Kidney (tissue), 14 donors: Measurements from ENCODE around the gene PPM1L. TPM values are rescaled to one million over a fixed set of nuclear protein-coding genes. Genes with fewer than 3 reads are reported as not detected.
A peak's percentile ranks its signal among the peaks of the same experiment; 100 is the strongest.

ENCODE experiments used
- DNase-seq, 5 donors: peaks; one replicate each; pipeline ENCODE4 v3.0.0-alpha.2; 2013 to 2020
- FAIRE-seq: peaks from 2 replicates; lab custom pipeline; 2012; peaks lifted over from hg19 to GRCh38; lab: Jason Lieb, UNC
- H3K27ac ChIP-seq, 2 donors: one replicate each; pipeline ENCODE4 v1.7.0; 2013; ENCODE audit warnings: low read depth in 2 of 2, low read length in 2 of 2, inconsistent platforms in 1 of 2
- H3K27me3 ChIP-seq: one replicate; pipeline ENCODE4 v1.7.1; 2013; ENCODE audit warnings: low read length, inconsistent platforms; ENCODE audit not compliant: control insufficient read depth, insufficient read depth
- H3K36me3 ChIP-seq, 3 donors: one replicate each; pipeline versions ENCODE4 v1.7.0 to v1.7.1; 2013; ENCODE audit warnings: low read length in 3 of 3, control low read depth in 1 of 3, inconsistent platforms in 1 of 3; ENCODE audit not compliant: insufficient read depth in 3 of 3, control insufficient read depth in 2 of 3
- H3K4me1 ChIP-seq, 3 donors: one replicate each; pipeline versions ENCODE4 v1.7.0 to v1.7.1; 2013; ENCODE audit warnings: low read length in 3 of 3, inconsistent platforms in 1 of 3, low read depth in 1 of 3; ENCODE audit not compliant: control insufficient read depth in 2 of 3, insufficient read depth in 2 of 3
- H3K4me3 ChIP-seq, 3 donors: one replicate each; pipeline versions ENCODE4 v1.7.0 to v1.8.1; 2013; ENCODE audit warnings: low read length in 3 of 3, control low read depth in 1 of 3, inconsistent platforms in 1 of 3
- H3K9ac ChIP-seq, 3 donors: one replicate each; pipeline versions ENCODE4 v1.7.0 to v1.7.1; 2013; ENCODE audit warnings: low read length in 3 of 3, control low read depth in 1 of 3, inconsistent platforms in 1 of 3
- H3K9me3 ChIP-seq, 3 donors: one replicate each; pipeline versions ENCODE4 v1.7.0 to v1.7.1; 2013; ENCODE audit warnings: low read length in 3 of 3, control low read depth in 1 of 3, inconsistent platforms in 1 of 3; ENCODE audit not compliant: control insufficient read depth in 2 of 3, insufficient read depth in 1 of 3
- intact Hi-C: fragments of 100-400 bp; cut with DNase I; formaldehyde crosslinking; loops from one replicate; pipeline ENCODE4 v1.11.1; 2022
- polyA plus RNA-seq: library from polyadenylated mRNA; stranded (reverse); fragments of 350-450 nt; fragmentation: Illumina TruSeq; extraction: RNeasy Lipid Tissue Mini Kit (QIAGEN cat#74804); gene quantifications from one replicate; pipeline ENCODE4 v1.2.3, GENCODE V29; 2014; ENCODE audit warnings: low read depth, low replicate concordance; ENCODE audit not compliant: insufficient read depth
- total RNA-seq: library from RNA; stranded (reverse); fragmentation: NEBNext Ultra II Directional; extraction: Animal tissue kit (Norgen Biotek cat#: 25700); gene quantifications from one replicate; pipeline ENCODE4 v1.2.1, GENCODE V29; 2021
- TF ChIP-seq, protein P1 (sequence below): IDR thresholded peaks from 3 replicates; pipeline ENCODE4 v1.5.1; 2012; ENCODE audit warnings: mild to moderate bottlenecking, moderate library complexity, borderline replicate concordance; ENCODE audit not compliant: insufficient read depth; ENCODE audit errors: extremely low read depth
- donor health status: control.
- donor health status: control.
- donor health status: control.
- donor health status: control.
- donor health status: control.
- donor health status: DM: yes; HTN: yes; CAD: no.
- donor health status: Normal renal cell carcinoma (clear cell type).

PPM1L gene
- total and polyA plus RNA-seq, 2 donors from 2014 or later = 2.8 to 13.8 TPM

DNA sequence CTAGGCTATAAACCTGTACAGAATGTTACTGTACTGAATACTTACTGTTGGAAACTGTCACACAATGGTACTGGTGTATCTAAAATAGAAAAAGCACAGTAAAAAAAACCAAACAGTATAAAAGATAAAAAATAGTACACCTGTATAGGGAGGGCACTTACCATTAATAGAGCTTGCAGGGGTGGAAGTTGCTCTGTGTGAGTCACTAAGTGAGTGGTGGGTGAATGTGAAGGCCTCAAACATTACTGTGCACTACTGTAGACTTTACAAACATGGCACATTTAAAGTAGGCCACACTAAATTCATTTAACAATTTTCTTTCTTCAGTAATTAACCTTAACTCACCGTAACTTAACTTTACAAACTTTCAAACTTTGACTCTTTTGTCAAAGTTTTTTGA is 327.1 kb downstream of the PPM1L start:
- Histone ChIP-seq H3K9ac (no peak overlapping the region), H3K4me3 (no peak overlapping the region), H3K27ac (no peak overlapping the region), H3K4me1 (no peaks in the 10 kb centered on the region), H3K9me3 (no peaks in the 10 kb centered on the region), H3K36me3 (peaks cover 1 to 8% (median 3%) of the 10 kb centered on the region in 3 donors), H3K27me3 (no peaks in the 10 kb centered on the region)
- TF ChIP-seq, protein P1, sequence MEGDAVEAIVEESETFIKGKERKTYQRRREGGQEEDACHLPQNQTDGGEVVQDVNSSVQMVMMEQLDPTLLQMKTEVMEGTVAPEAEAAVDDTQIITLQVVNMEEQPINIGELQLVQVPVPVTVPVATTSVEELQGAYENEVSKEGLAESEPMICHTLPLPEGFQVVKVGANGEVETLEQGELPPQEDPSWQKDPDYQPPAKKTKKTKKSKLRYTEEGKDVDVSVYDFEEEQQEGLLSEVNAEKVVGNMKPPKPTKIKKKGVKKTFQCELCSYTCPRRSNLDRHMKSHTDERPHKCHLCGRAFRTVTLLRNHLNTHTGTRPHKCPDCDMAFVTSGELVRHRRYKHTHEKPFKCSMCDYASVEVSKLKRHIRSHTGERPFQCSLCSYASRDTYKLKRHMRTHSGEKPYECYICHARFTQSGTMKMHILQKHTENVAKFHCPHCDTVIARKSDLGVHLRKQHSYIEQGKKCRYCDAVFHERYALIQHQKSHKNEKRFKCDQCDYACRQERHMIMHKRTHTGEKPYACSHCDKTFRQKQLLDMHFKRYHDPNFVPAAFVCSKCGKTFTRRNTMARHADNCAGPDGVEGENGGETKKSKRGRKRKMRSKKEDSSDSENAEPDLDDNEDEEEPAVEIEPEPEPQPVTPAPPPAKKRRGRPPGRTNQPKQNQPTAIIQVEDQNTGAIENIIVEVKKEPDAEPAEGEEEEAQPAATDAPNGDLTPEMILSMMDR = no peak
- intact Hi-C loops = no loop called here
- FAIRE-seq (no peak), DNase-seq (no peak)

DNA sequence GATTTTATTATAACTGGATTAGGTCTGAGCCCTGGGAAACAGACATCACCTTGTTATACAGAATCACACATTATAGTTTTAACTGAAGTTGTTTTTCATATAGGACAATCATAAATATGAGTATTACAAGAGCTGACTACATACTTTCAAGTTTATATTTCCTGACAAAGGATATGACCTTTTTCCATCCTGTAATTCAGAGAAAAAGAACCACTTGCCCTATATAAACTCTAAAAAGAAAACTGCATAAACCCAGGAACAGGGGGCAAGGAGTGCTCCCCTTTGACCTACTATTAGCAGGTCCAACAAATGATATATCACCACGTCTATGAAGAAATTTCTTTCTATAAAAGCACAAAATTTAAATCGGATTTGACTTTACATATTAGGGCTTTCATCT is 328.2 kb downstream of the PPM1L start:
- H3K36me3 ChIP-seq = peaks cover 2 to 19% (median 5%) of the 10 kb centered on the region in 3 donors
- intact Hi-C loops = no loop called here
- no peaks in the 10 kb centered on the region for H3K9me3 ChIP-seq
- no peak overlapping the region for H3K4me3 ChIP-seq
- TF ChIP-seq, protein P1 = no peak
- no peak overlapping the region for H3K27ac ChIP-seq
- FAIRE-seq (no peak), DNase-seq (no peak)
- no peaks in the 10 kb centered on the region for H3K27me3 ChIP-seq
- H3K9ac ChIP-seq = no peak overlapping the region
- H3K4me1 ChIP-seq = no peaks in the 10 kb centered on the region

DNA sequence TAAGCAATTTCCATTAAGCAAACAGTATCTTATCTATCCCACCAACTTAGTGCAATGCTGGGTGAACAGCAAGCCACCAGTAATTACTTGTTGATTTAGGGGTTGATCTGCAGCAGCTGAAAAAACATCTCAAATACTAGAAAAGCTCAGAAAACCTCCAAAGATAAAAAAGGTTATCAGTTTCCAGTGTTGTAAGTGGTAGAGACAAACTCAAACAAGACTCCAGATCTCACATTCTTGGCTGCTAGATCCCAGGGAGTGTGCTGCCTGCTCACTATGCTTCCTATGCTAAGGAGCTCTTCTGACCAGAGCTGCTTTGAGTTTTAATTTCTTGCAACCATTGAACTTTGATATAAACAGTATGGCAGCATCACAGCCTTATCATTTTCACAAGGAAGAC is 337.9 kb downstream of the PPM1L start:
- no peak overlapping the region for H3K9ac ChIP-seq
- FAIRE-seq = no peak
- peaks cover 2 to 5% (median 2%) of the 10 kb centered on the region in 3 donors for H3K36me3 ChIP-seq
- TF ChIP-seq, protein P1 = no peak
- H3K4me1 ChIP-seq = no peaks in the 10 kb centered on the region
- no peak overlapping the region for H3K27ac ChIP-seq
- H3K9me3 ChIP-seq = no peaks in the 10 kb centered on the region
- intact Hi-C loops = no loop called here
- no peaks in the 10 kb centered on the region for H3K27me3 ChIP-seq
- no peak overlapping the region for H3K4me3 ChIP-seq
- DNase-seq = no peak

DNA sequence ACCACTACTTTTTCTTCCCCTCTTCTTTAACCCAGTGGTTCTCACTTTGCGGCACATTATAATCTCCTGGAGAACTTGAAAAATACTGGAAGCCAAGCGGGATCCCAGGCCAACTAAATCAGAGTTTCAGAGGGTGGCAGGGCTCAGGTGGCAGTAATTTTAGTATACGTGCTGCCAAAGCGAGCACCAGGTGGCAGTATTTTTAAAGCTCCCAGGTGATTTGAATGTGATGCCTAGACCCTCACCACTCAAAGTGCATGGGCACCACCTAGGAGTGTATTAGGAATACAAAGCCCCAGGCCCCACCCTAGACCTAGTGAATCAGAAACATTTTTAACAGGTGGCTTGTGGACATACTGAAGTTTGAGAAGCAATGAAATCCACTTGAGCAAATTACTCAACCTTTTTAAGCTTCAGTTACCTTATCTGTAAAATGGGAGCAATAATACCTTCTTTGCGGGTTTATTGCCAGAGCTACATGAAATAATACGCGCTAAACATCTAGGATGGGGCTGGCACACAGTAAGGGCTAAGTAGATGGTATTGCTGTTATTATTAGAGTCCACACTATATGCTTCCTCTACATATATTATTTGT is 340.8 kb downstream of the PPM1L start:
- Histone ChIP-seq H3K36me3 (peaks cover 0 to 5% (median 0%) of the 10 kb centered on the region in 3 donors), H3K9ac (no peak overlapping the region), H3K27ac (no peak overlapping the region), H3K9me3 (no peaks in the 10 kb centered on the region), H3K4me3 (no peak overlapping the region), H3K27me3 (no peaks in the 10 kb centered on the region), H3K4me1 (peaks cover 0 to 5% (median 0%) of the 10 kb centered on the region in 3 donors)
- DNase-seq (peak in 2 of 5 donors; percentile 22 to 32), FAIRE-seq (no peak)
- TF ChIP-seq, protein P1 = peak; percentile 25
- intact Hi-C loops = no loop called here
